Dedifferentiated amniotic fluid mesenchymal stem cell (primary cell): ENCODE data around the gene EXOC5.

Experiments used
- DNase-seq: peaks from one replicate; pipeline ENCODE4 v3.0.0-alpha.2; 2016; ENCODE audit errors: extremely low spot score

EXOC5 gene, protein sequence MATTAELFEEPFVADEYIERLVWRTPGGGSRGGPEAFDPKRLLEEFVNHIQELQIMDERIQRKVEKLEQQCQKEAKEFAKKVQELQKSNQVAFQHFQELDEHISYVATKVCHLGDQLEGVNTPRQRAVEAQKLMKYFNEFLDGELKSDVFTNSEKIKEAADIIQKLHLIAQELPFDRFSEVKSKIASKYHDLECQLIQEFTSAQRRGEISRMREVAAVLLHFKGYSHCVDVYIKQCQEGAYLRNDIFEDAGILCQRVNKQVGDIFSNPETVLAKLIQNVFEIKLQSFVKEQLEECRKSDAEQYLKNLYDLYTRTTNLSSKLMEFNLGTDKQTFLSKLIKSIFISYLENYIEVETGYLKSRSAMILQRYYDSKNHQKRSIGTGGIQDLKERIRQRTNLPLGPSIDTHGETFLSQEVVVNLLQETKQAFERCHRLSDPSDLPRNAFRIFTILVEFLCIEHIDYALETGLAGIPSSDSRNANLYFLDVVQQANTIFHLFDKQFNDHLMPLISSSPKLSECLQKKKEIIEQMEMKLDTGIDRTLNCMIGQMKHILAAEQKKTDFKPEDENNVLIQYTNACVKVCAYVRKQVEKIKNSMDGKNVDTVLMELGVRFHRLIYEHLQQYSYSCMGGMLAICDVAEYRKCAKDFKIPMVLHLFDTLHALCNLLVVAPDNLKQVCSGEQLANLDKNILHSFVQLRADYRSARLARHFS

DNA sequence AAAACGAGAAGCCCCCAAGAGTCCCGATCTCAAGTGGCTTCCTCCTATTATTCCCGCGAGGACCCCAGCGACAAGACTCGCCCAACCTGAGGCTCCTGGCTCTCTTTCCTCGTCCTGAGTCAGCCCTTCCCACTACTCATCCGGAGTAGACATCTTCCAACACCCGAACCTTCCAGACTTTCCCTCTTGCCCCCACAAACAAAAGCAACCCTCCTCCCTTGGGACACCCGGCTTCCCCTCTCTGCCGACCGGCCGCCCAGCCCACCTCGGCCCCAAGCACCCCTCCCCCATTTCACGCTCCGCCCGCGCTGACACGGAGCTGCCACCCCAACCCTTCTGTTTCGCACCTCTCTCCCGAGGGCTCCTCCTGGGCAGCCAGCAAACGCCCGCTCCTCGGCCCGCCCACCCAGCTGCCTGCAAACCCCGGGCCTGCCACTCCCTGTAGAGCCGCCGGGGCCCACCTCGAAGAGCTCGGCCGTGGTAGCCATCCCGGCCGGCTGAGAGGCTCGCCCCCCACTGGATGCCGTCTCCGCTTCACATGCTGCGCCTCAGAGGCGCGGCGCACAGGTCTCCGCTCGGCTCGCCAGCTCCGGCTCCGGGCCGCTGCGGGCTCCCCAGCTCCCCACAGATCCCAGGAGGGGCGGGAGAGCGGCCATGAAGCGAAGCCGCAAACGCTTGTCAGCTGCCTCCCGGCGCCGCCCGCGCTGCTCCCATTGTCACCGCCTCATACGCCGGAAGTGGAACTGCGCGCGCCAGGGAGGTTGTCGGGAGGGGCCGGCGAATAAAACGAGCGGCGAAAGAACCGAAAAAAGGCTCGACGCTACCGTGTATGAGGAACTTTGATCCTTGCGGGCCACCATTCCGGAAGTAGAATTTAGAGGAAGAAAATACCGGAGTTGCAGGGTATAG is at the start of gene EXOC5, which contains the start of gene AP5M1:
Gene EXOC5, minus strand, starts transcription at position 745 of the 909 bp plus-strand sequence. Its CDS starts 257 bp downstream, at position 488.
Gene AP5M1, plus strand, starts transcription at position 811 of the 909 bp plus-strand sequence. CDS start 344 bp downstream, outside the sequence.
- DNase-seq: peak; percentile 80

DNA sequence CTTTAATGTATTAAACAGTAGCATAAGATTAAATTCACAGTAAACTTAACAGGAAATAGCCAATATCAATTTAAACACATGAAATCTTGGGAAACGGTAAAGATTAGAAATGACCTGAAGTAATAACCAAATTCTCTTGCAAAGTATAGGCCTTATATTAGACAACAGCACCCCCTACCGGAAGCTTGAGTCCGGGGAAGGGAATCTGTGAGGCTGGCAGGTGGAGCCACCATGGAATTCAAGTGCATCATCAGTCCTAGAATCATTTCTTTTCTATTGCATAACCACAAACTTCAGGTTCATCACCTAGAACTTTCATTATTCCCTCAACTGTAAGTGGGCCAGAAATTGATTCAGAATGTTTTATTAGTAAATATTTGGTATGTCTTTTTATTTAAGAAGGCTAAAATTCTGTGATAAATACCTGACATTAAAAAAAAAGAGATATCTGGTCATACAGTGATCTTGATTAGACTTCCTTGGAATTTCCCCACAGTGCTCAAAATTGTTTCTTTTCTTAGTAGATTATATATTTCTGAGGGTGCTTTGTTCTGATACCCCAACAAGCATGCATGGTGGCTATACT is 48.6 kb upstream of the EXOC5 start:
- peak; percentile 76 for DNase-seq

DNA sequence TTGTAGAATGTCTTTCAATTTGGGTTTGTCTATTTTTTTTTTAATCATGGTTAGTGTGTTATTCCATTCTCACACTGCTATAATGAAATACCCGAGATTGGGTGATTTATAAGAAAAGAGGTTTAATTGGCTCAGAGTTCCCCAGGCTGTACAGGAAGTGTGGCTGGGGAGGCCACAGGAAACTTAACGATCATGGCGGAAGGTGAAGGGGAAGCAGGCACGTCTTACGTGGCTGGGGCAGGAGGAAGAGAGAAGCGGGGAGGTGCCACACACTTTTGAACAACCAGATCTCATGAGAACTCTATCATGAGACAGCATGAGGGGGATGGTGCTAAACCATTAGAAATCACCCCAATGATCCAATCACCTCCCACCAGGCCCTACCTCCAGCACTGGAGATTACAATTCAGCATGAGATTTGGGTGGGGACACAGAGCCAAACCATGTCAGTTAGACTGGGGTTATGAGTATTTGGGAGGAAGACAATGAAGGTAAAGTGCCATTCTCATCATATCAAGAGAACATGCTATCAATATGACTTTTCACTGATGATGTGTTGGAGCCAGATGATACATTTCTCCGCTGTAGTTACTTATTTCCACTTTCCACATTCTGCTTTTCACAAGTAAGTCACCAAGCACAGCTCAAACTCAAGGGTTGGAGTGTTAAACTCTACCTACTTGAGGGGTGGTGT is 45.8 kb upstream of the EXOC5 start:
- DNase-seq: no peak

DNA sequence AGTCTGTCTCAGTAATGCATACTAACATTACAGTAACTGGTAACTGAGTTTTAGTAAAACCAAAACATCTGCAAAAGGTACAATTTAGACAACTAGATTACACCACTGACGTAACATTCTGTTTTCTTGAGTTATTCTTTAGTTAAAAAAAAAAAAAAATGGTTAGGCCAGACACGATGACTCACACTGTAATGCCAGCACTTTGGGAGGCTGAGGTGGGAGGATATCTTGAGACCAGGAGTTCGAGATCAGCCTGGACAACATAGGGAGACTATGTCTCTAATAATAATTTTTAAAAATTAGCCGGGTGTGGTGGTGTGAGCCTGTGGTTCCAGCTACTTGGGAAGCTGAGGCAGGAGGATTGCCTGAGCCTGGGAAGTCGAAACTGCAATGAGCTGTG is 34.2 kb upstream of the EXOC5 start:
- DNase-seq: no peak

DNA sequence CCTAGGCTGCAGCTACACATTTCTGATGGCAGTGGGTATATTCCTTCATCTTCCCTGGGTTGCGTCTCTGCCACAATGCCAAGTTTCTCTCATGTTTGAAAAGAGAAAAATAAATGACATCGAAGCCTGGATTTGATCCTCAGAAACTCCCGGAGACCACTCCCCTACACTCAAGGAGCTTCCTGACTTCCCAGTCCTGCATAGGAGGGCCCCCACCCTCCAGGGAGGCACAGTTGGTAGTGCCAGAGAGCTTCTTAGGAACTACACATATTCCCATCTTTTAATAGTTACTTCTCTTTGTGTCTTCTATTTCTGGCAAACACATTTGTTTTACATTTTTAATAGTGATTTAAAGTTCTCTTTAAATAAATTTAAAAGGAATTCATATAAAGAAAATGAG is 30.8 kb upstream of the EXOC5 start:
- DNase-seq: no peak

DNA sequence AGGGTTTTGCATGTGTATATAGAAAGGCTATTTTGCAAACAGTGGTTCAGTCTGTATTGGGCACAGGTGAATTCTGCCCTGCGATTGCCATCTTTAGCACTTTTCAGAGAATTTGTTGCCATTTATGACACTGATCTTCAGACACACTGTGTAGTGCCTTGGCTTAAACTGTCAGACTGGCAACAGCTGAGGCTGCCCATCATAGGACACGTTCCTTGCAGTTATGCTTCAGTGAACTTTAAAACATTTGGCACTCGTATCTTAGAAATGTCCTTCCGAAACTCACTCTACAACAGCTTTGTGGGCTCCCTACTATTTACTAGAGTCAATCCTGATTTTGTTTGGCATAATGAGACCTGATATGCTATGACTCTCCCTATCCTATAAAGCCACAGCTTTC is 29.1 kb upstream of the EXOC5 start:
- no peak for DNase-seq

DNA sequence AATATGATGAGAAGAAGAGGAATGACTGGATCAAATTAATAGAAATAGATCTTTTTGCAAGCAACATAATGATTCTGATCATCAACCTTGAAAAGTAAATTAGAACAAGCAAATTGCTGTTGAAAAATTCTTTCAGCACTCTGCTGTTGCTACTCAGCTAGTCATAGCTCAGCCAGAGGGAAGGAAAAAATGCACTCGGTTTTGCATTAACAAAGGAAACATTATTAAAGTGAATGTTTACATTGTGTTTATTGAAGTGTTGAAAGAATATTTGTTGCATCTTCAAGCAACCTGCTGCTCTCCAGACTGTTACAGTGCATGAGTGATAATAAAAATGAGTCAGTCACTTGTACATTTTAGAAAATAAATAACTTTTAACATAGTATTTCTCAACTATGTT is 26.5 kb upstream of the EXOC5 start:
- DNase-seq: no peak

DNA sequence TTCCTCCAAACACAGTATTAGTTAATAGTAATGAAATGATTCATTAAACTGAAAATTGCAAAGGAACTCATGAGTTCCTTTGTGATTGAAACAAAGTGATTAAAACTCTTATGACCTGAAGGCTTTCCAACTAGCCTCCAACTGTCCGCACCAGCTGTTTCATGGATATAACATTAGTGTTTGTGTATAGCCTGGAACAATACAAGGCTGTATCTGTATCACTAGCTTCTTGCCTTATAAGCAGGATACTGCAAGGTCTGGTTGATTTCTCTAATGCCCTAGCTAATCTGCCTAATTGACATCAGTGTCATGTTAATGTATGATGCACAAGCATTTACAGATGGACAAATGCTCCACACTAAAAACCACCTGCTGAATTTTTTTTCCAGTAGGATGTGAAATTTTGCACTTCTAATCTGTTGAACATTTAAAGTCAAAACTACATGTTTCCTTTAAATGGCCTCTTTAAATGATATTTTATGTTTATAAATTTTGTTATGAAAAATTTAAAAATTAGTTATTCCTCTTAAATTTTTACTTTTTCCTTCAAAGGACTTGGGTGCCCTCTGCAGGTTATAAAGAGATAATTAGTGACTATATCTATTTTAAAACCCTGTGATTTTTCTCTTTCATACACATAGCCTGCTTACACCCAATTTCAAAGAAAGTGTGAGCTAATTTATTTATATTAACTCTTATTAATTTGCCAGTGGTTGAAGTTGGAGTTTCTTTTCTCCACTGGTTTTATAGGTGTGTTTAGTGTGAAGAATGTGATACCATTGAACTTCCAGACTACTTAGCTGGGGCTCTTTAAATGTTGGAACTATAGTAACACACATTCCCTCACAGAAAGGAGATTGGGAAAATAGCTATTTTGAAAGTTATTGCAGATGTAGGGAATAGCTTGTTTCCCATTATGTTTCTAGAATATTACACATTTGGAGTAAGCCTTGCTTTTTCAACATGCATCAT is 25.4 kb upstream of the EXOC5 start:
- DNase-seq: peak; percentile 23

DNA sequence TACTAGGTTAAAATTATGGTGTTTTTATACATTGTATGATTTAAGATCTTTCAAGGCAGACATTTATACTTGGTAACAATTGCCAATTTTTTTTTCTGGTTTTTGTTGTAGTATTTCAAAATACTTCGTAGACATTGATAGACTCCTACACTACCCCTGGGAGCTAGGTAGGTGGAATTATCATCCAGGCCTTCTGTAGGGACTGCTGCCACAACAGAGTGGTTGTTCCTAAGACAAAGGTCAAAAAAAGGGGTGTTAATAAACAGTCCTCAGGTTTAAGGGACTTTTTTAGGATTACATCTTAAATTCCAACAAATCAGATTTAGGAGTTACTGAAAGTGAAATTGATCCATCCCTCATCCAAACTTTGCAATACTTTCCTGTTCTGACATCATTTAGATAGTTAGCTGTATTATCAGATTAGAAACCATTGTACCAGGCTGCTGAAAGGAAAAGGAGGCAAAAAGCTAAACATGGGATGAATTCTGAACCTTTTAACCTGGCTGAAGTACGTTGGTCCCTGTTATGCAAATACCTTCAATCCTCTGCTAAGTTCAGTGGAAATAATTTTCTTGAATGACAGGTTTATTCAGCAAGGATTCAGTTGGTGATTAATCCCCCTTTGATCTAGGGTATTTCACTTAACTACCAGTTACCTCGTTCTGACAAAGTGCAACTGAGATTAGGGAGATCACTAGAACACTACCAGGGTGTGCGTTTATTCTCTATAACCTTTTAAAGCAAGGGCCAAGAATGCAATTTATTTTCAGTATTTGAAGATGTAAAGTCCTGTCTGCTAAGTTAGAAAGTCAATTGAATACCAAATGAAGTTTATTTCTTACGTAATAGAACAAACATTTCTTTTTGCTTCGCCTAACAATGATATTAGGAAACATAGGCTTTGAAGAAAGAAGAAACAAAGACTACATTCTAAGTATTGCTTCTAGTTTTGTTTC is 23.3 kb upstream of the EXOC5 start:
- no peak for DNase-seq

DNA sequence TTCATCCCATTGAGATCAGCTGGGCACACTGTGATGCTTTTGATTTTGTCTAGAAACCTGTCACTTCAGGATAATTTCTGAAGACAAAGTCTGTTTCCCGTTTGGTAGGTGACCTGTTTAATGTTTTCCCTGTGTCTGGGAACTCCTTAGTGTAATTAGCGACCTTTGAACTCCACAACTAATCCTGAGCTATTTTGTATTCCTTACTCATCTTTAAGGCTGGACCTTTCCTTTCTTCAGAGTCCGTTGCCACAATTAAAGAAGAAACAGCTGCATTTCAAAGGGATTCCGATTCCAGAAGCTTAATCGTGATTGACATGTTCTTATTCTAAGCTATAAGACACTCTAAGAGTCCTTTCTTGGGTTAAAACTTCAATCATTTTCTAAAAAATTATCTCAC is 22.0 kb upstream of the EXOC5 start:
- no peak for DNase-seq

DNA sequence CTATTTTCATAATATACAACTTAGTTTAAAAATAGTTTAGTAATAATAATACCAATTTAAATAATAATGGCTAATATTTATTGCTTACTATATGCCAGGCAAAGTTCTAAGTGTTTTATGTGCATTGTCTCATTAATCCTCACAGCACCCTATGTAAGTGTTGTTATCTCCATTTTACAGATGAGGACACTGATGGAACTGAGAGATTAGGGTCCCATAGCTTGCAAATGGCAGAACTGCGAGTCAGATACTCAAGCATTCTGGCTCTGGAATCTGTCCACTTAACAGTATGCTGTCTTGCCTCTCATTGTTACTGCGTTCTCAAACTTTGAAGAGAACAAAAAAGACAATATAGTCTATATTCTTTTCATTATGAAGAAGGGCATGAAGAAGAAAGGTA is 19.0 kb upstream of the EXOC5 start:
- DNase-seq: no peak

DNA sequence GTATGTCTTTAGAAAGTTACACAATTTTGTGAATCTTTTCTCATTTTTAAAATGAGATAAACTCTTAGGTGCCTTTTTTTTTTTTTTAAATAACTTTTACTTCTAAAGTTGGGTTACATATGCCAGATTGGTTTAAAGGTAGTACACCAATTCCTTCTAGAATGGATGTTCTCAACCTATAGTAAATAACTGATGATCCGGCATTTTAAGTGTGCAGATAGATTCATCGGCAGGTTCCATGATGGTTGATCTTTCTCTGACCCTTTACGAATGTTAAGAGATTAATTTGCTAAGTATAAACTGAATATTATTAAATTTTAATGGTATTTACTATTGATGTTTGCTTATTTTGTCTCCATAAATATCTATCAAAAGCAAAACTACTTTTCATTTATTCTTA is 8.4 kb upstream of the EXOC5 start:
- no peak for DNase-seq

DNA sequence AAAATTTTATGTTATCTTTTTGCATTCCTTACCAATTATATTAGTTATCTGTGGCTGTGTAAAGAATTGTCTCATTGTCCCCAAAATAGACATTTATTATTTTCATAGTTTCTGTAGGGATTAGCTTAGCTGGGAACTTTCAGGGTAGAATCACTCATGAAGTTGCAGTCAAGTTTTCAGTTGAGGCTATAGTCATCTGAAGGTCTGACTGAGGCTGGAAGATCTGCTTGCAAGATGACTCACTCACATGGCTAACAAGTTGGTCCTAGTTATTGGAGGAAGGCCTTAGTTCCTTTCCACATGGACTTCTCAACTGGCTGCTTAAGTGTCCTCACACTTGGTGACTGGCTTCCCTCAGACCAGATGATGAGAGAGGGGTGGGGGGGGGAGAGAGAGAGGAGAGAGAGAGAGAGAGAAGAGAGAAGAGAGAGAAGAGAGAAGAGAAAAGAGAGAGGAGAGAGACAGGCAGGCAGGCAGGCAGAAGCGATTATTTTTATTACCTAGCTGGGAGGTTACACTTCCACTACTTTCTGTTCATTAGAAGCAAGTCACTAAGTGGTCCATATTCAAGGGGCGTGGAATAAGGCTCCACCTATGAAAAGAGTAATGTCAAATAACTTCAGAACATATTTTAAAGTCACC is 6.4 kb upstream of the EXOC5 start:
- no peak for DNase-seq

DNA sequence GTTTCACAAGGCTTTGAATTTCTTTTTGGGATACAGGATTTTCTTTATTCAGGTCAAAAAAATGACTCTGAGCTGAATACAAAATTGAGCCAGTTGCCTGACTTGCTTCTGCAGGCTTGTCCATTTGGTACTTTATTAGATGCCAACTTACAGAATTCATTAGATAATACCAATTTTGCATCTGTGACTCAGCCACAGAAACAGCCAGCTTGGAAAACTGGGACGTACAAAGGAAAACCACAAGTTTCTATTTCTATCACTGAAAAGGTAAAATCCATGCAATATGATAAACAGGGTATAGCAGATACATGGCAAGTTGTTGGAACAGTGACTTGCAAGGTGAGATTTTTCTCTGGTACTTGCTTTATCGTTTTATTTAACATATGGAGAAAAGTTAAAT is 5.8 kb upstream of the EXOC5 start:
- DNase-seq: no peak

DNA sequence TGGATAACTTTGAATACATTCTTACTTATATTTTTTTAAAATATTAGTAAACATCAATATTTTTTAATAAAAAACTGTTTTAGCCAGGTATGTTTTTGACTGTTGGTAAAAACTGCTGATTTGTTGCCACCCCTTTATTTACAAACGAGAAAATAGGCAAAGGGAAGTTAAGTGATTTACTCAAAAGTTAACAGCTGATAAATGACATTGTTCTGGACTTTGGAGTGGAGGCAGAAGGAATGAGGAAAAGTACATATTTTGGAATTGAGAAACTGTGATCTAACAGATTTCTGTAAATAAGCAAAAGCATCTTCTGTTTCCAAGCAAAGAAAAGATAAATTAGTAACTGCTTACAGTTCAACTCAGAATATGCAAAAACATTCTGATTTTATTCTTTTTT is 4.5 kb upstream of the EXOC5 start:
- DNase-seq: no peak

DNA sequence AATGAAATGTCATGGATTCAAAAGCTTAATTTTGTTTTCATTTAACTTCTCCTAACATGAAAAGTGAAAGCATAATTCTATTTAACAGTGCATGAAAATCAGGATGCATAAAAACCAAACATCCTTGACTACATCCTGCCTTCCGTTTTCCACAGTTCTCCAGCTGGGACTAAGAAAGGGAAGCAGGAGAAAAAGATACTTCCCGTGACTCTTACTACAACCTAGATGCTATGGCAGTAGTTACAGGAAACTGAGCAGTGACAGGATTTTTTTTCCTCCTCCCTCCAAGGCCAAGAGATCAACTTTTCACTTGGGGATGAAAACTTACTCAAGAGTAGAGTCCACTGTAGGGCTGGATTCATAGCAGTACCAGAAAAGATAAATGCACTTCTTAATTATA is 2.6 kb downstream of the EXOC5 start:
- no peak for DNase-seq

DNA sequence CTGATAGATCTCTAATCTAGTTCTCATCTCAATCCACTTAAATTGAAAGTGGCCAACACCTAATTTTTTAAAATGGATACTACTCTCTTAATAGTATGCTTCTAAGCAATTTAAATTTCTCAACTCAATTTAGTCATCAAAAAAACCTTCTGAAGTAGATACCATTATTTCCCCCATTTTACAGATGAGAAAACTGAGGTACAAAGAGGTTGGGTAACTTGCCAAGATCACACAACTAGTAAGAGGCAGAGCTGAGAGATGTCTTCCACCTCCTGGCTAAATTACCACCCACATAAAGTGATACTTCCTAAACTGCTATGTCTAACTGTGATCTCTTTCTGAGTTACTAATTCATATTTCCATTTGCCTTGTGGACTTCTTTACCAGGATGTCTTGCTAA is 6.6 kb downstream of the EXOC5 start:
- no peak for DNase-seq

DNA sequence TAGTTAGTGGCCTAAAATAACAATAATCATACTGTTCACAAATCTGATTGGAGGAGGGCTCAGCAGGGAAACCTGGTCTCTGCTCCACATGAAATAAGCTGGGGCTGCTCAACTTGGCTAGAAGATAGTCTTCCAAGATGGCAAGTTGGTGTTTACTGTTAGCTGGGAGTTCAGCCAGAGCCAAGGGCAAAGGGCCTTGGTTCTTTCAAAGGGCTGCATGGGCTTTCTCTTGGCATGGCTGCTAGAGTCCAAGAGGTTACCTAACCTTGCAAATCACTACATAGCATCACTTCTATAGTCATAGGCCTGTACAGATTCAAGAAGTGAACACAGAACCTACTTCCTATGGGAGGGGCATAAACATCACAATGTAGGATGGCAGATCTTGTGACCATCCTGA is 7.1 kb downstream of the EXOC5 start:
- no peak for DNase-seq
